HG03196 (cell line): ENCODE data around the gene NACC2.

Experiments
- ATAC-seq: cut with Tn5 transposase; IDR thresholded peaks from one replicate; pipeline ENCODE4 v1.9.1; 2021; ENCODE audit not compliant: unreplicated experiment

The NACC2 gene

GRCh38 chr9:135998410-135999071 is 96.5 kb downstream of the NACC2 start:
- ATAC-seq = no peak

GRCh38 chr9:135998016-135998380 is 97.1 kb downstream of the NACC2 start:
- no peak for ATAC-seq

GRCh38 chr9:135997090-135998015 is 97.7 kb downstream of the NACC2 start:
- ATAC-seq = no peak

GRCh38 chr9:135995816-135996215 is 99.3 kb downstream of the NACC2 start:
- ATAC-seq = no peak

- ATAC-seq = no peak
Measured at GRCh38 chr9:135994501-135995192, 100.4 kb downstream of the NACC2 start.

- ATAC-seq = no peak
Measured at GRCh38 chr9:135993765-135994500, 101.2 kb downstream of the NACC2 start.

GRCh38 chr9:135993409-135993742 is 101.7 kb downstream of the NACC2 start:
- no peak for ATAC-seq

GRCh38 chr9:135992486-135993408 is 102.3 kb downstream of the NACC2 start:
- ATAC-seq = no peak

- no peak for ATAC-seq
Measured at GRCh38 chr9:135991771-135992170, 103.3 kb downstream of the NACC2 start.

- no peak for ATAC-seq
Measured at GRCh38 chr9:135990468-135991429, 104.3 kb downstream of the NACC2 start.

GRCh38 chr9:135989722-135990467 is 105.2 kb downstream of the NACC2 start:
- ATAC-seq = no peak

GRCh38 chr9:135989157-135989556 is 105.9 kb downstream of the NACC2 start:
- ATAC-seq = no peak

GRCh38 chr9:135988493-135988892 is 106.6 kb downstream of the NACC2 start:
- ATAC-seq = no peak

GRCh38 chr9:135987838-135988404 is 107.2 kb downstream of the NACC2 start:
- no peak for ATAC-seq

- no peak for ATAC-seq
Measured at GRCh38 chr9:135986605-135987004, 108.5 kb downstream of the NACC2 start.

- no peak for ATAC-seq
Measured at GRCh38 chr9:135985889-135986288, 109.2 kb downstream of the NACC2 start.

- no peak for ATAC-seq
Measured at GRCh38 chr9:135985459-135985774, 109.7 kb downstream of the NACC2 start.

- ATAC-seq = no peak
Measured at GRCh38 chr9:135984072-135984710, 110.9 kb downstream of the NACC2 start.
